NCI-H1930 (cell line): ENCODE results near the gene GAK.

Experiments
- DNase-seq, 2 experiments: peaks; one replicate each; lab custom pipeline; 2025; lab: John Stamatoyannopoulos, UW

GAK gene

GRCh38 chr4:848803-849477, 83.2 kb downstream of the GAK start:
- no peak for DNase-seq

DNA sequence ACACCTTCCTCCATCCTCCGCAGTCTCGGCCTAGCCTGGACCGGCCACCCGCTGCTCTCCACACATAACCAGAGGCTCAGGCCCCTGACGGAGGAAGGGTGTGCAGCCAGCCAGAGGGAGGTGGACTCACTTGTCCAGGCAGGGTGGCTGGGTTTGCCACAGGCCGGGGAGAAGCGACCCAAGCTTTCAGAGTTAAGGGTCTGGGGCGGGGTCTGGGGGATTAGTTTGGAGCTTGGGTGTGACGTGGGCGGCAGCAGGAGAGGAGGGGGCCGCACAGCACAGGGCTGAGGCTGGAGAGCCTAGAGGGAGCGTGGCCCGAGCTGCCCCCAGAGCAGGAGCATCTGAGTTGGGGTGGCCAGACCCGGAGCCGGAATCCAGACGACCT, 83.8 kb downstream of the GAK start:
- no peak for DNase-seq

DNA sequence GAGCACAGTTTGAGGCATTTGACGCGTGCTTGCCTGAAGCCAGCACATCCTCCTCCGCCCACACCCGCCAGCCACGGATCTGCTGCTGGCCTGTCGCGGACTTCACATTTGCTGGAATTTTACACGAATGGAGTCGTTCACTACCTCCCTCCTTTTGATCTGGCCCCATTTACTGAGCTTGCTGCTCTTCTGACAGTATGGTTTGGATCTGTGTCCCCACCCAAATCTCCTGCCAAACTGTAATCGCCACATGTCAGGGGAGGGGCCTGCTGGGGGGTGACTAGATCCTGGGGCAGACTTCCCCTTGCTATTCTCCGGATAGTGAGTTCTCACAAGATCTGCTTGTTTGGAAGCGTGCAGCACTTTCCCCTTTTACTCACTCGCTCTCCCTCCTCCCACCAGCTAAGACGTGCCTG, 86.3 kb downstream of the GAK start:
- DNase-seq: no peak

GRCh38 chr4:845233-845835, 86.8 kb downstream of the GAK start:
- no peak for DNase-seq

DNA sequence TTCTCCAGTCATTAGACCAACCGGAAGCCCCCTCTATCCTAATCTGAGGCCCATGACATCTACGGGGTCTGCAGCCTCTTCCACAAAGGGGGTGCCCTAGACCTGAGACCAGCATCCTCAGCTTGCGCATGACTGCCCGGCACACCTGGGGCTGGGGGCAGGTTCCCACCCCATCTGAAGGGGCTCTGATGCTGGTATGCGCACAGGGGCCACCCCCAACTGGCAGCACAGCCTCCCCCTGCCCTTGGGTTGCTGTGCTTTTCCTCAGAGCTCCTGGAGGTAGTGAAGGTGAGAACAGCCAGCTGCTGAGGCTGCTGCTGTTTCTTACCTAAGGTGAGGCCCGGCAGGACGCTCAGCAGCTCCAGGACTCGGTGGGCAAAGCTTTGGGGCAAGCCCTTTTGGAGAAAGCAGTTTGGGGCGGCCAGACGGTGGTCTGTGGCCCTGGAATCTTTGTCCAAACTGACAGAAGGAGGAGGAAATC, 87.3 kb downstream of the GAK start:
- DNase-seq: no peak

- no peak for DNase-seq
Measured at GRCh38 chr4:839675-840443, 92.3 kb downstream of the GAK start.

DNA sequence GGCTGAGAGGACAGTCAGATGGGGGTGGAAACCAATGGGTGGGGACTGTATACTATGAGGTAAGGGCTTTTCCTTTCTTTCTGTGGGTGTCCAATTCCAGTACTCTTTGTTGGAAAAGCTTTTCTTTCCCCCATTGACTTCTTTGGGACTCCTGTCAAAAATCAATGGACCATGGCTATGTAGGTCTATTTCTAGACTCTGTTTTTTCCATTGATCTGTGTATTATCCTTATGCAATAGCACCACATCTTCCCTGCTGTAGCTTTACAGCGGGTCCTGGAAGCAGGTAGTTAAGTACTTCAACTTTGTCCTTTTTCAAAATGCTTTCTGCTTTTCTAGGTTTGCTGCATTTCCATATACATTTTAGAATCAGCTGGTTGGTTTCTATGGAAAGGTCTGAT, 94.3 kb downstream of the GAK start:
- no peak for DNase-seq

DNA sequence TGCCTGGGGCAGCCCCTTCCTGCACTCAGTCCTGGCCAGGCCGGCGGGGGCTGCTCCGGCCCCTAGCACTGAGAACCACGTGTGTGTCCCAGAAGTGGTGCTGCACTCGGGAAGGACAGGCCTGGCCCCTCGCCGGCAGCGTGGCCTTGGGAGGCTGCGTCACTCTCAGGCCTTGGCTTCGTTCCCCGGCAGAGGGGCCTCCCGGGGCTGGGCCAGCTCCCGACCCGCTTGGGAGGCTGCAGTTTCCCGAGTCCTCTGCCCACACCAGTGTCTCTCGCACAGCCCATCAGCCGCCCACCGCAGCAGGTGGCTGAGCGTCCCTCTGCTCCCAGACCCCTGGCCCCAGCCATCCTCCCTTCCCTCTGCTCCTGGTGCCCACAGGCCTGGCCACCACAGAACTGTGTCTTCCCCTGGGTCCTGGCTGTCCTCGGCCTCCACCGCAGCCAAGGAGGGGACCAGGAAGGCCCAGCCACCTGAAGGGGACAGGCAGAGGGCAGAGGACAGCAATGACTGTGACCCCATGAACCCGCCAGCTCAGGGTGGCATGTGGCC, 95.3 kb downstream of the GAK start:
- no peak for DNase-seq

- no peak for DNase-seq
Measured at GRCh38 chr4:836003-836511, 96.1 kb downstream of the GAK start.

- DNase-seq: no peak
Measured at GRCh38 chr4:835148-836002, 96.7 kb downstream of the GAK start.

GRCh38 chr4:834368-835147, 97.6 kb downstream of the GAK start:
- no peak for DNase-seq

DNA sequence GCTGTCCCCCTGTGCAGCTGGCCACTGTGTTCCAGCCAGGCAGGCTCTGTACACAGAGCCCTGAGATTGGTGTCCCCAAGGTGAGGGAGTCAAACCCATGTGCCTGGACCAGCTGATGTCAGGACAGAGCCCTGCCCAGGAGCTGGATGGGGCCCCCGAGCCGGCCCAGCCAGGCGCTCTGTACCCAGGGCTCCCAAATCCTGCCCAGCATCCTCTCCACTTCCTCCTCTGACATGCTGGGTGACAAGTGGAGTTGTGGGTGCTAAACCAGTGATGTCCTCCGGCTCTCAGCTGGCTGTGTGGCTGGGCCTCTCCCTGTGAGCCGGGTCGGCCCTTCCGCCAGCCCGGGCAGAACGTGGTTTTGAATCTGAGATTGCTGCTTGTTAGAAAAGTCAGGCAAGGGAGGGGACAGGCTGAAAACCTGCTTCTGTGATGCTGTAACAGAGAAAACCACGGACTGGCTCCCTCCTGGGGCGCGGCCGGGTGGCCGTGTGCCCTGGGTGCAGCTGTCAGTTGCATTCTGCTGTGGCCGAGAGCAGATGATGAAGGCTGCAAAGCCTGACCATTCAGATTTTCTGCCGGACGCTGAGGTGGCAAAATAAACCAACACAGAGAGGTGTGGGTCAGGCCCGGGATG, 98.3 kb downstream of the GAK start:
- no peak for DNase-seq

GRCh38 chr4:833156-833555, 99.0 kb downstream of the GAK start:
- no peak for DNase-seq

GRCh38 chr4:832536-832935, 99.6 kb downstream of the GAK start:
- DNase-seq: no peak

DNA sequence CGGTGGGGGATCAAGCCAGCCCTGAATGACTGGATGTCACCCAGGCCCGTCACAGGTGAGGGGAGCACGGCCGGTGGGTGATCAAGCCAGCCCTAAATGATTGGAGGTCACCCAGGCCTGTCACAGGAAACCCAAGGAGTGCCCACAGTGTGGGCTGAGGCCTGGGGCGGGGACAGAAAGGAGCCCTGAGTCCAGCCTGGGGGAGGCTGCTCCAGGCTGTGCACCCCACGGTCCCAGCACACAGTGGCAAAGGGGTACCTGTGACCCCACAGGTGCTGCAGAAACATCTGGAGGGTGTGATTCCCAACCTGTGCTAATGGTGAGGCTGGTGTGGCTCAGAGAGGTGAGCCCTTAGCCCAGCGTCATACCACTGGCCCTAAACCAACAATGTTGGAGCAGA, 100.0 kb downstream of the GAK start:
- DNase-seq: no peak

DNA sequence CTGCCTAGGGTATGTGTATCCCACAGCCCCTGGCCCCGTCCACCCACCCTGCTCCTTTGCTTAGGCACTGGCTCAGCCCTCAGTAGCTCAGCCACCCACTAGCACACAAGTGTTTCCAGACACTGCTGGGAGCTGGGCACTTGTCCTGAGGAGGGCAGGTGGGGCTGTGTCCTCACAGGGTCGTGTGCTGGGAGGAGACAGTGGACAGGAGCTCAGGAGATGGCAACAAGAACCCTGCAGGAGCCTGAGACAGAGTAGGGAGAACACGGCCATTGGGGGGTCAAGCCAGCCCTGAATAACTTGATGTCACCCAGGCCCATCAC, 100.7 kb downstream of the GAK start:
- DNase-seq: no peak

DNA sequence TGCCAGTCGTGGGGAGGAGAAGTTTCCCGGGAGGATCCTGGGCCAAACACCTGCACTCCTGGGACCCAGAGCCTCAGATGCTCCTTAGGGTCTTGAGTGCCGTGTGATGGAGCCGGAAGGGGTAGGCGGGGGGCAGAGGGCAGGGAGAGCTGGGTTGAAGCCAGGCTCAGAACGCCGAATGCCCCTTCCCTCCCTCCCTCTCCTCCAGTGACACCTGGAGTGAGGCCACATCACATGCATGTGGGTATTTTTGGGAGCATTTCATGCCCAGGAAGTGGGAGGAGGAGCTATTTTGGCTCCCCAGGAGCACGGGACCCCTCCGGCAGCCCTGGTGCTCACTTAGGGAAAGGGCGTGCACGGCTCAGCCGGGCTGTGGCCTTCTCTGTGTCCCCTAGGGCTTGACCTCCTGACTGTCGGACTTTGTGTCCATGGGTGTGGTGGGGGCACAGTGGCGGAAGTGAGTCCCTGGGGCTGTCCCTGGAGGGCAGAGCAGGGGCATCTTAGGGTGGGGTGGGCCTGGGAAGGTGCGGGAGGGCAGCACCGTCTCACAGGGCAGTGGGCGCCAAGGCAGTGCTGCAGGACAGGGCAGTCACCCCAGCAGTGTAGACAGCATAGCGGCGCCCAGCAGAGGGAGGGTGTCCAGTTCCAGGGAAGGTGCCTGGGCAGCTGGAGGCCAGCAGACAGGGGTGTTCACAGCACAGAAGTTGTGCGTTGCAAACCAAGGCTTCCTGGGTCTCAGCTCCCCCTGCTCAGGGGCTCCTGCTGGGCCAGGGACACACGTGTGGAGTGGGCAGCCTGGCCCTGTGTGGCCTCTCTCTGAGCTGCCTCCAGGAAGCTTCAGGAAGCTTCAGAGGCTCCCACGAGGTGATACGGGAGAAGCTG, 101.3 kb downstream of the GAK start:
- no peak for DNase-seq

DNA sequence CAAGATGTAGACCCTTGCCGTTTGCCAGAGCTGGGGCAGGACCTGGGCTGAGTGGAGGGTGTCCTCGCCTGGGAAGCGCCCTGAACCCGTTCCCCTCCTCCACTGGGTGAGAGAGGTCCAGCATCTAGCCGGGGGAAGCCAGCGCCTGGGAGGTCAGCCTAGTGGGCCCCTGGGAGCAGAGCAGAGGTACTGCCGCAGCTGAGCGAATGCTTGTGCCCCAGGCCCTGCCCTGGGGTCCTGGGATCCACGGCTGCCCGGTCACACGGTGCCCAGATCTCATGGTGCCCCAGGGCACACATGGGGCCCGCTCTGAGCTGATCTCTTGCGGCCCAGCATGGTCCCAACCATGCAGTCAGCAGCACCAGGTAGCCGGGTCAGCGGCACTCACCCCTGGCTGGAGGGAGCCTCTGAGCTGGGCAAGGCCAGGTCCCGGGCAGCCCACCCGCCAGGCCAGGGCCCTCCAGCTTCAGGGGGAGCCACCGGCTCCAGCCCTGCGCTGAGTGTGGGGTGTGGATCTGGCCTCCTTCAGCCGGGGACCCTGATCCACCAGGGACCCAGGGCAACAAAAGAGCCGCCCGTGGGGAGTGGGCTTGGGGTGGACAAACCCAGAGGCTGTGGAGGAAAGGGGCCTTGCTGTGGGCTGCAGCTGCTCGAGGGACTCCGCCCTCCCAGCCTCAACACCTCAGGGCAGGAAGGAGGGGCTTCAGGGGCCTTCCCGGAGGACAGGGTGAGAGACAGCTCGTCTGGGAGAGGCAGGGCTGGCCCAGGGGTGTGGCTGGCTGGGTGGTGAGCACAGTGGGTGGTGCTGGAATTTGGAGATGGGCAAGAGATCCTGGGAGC, 102.1 kb downstream of the GAK start:
- DNase-seq: no peak

- no peak for DNase-seq
Measured at GRCh38 chr4:829291-829690, 102.8 kb downstream of the GAK start.
